Esophagus squamous epithelium (tissue), 5 donors: ENCODE data around the gene SP3. TPM values are rescaled to one million over a fixed set of nuclear protein-coding genes. Genes with fewer than 3 reads are reported as not detected.

Source experiments
- DNase-seq: peaks from one replicate; lab custom pipeline; 2025; lab: John Stamatoyannopoulos, UW
- H3K27ac ChIP-seq, 4 donors: fragments of 200-600 bp; sonication (generic); one replicate each; pipeline ENCODE4 v1.5.1; 2016 to 2019; ENCODE audit warnings: mild to moderate bottlenecking in 1 of 4
- H3K27me3 ChIP-seq, 4 donors: fragments of 200-600 bp; sonication (generic); 1 replicate in 3 of 4; 2 replicates in 1 of 4; pipeline versions ENCODE4 v1.5.1 to v1.6.0; 2017 to 2021; ENCODE audit warnings: antibody characterized with exemption in 1 of 4
- H3K36me3 ChIP-seq, 3 donors: fragments of 200-600 bp; sonication (generic); one replicate each; pipeline ENCODE4 v1.5.1; 2016 to 2019
- H3K4me1 ChIP-seq, 3 donors: fragments of 200-600 bp; sonication (generic); one replicate each; pipeline ENCODE4 v1.5.1; 2017 to 2019
- H3K4me3 ChIP-seq, 4 donors: fragments of 200-600 bp; sonication (generic); 1 replicate in 3 of 4; 2 replicates in 1 of 4; pipeline ENCODE4 v1.5.1; 2016 to 2019; ENCODE audit warnings: mild to moderate bottlenecking in 2 of 4, moderate library complexity in 1 of 4
- H3K9me3 ChIP-seq, 3 donors: fragments of 200-600 bp; sonication (generic); one replicate each; pipeline ENCODE4 v1.5.1; 2016 to 2019
- POLR2A ChIP-seq, 4 donors: fragments of 450-650 bp; IDR thresholded peaks; one replicate each; pipeline ENCODE4 v1.6.1; 2017; ENCODE audit warnings: antibody characterized with exemption in 4 of 4, mild to moderate bottlenecking in 4 of 4, moderate library complexity in 3 of 4
- WGBS, 2 donors: methylation state at CpG; one replicate each; pipeline ENCODE4 v1.1.5; 2018; 5-methylcytosine and 5-hydroxymethylcytosine counted together
- intact Hi-C: fragments of 100-400 bp; cut with DNase I; formaldehyde crosslinking; loops from one replicate; pipeline ENCODE4 v1.15.0; 2022
- total RNA-seq, 4 donors: library from RNA; depleted of rRNA; stranded (reverse); fragments of >200 nt; gene quantifications; one replicate each; pipeline ENCODE4 v1.1.0, GENCODE V29; 2016
- TF ChIP-seq, protein P1 (sequence below), 6 experiments: fragments of 450-650 bp in 4 of 6; fragments of 200-600 bp in 2 of 6; sonication (generic) in 2 of 6; IDR thresholded peaks; one replicate each; pipeline ENCODE4 v1.5.1; 2016 to 2019; ENCODE audit warnings: antibody characterized with exemption in 6 of 6, mild to moderate bottlenecking in 4 of 6, moderate library complexity in 4 of 6
- donor health status: DM: yes; HTN: yes; CAD: no.

Gene SP3
- total RNA-seq, 4 donors from 2014 or later, result 41.3 to 97.8 (median 67.6) TPM

DNA sequence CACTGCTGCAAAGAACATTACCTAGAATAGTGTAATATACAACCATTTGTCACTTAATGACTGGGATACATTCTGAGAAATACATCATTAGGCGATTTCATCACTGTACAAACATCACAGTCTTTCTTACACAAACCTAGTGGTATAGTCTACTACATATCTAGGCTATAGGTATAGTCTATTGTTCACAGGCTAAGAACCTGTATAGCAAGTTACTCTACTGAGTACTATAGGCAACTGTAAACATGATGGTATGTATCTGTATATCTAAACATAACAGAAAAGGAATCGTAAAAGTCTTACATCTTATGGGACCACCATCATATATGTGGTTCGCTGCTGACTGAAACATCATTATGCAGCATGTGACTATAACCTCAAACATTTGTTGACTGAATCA is 21.4 kb downstream of the SP3 start:
- H3K27ac ChIP-seq, result no peak overlapping the region
- 75 to 87% methylated on average over 3 of the region's 3 CpGs for WGBS, 2 donors
- TF ChIP-seq, protein P1, sequence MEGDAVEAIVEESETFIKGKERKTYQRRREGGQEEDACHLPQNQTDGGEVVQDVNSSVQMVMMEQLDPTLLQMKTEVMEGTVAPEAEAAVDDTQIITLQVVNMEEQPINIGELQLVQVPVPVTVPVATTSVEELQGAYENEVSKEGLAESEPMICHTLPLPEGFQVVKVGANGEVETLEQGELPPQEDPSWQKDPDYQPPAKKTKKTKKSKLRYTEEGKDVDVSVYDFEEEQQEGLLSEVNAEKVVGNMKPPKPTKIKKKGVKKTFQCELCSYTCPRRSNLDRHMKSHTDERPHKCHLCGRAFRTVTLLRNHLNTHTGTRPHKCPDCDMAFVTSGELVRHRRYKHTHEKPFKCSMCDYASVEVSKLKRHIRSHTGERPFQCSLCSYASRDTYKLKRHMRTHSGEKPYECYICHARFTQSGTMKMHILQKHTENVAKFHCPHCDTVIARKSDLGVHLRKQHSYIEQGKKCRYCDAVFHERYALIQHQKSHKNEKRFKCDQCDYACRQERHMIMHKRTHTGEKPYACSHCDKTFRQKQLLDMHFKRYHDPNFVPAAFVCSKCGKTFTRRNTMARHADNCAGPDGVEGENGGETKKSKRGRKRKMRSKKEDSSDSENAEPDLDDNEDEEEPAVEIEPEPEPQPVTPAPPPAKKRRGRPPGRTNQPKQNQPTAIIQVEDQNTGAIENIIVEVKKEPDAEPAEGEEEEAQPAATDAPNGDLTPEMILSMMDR (IDR thresholded peaks at IDR 0.05), result no peak
- TF ChIP-seq POLR2A (IDR thresholded peaks at IDR 0.05), result no peak
- intact Hi-C loops, result no loop called here
- no peaks in the 10 kb centered on the region for H3K36me3 ChIP-seq
- no peak for DNase-seq
- no peaks in the 10 kb centered on the region for H3K9me3 ChIP-seq
- peaks cover 11 to 97% (median 54%) of the 10 kb centered on the region in 3 donors for H3K4me1 ChIP-seq
- H3K27me3 ChIP-seq, result no peaks in the 10 kb centered on the region
- no peak overlapping the region for H3K4me3 ChIP-seq

DNA sequence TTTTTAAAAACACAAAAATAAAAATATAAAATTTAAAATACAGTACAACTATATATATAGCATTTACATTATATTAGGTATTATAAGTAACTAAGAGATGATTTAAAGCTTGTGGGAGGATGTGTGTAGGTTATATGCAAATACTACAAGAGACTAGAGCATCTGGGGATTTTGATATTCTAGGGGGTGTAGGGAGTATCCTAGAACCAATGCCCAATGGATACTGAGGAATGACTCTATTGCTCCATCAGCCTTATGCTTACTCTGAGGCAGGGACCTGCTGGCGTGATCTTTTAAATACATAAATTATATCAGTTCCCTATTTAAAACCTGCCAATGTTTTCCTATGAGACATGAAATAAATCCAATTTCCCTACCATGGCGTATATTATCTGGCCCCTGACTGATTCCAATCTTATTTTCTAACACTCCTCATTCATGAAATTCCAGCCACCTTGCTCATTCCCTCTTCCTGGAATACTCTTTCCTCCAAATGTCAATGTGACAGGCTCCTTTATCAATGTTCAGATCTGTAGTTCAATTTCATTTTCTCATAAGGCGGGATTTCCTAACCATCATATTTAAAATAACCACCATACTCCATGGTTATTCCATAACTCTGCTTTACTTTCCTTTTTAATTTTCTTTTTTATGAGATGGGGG is 22.2 kb downstream of the SP3 start:
- intact Hi-C loops, result no loop called here
- Histone ChIP-seq H3K4me1 (peaks cover 11 to 97% (median 60%) of the 10 kb centered on the region in 3 donors), H3K27ac (no peak overlapping the region), H3K4me3 (no peak overlapping the region), H3K9me3 (no peaks in the 10 kb centered on the region), H3K27me3 (no peaks in the 10 kb centered on the region), H3K36me3 (no peaks in the 10 kb centered on the region)
- DNase-seq, result no peak
- TF ChIP-seq, protein P1 (IDR thresholded peaks at IDR 0.05), result no peak
- TF ChIP-seq POLR2A (IDR thresholded peaks at IDR 0.05), result no peak
- 87 to 95% methylated on average over 3 of the region's 3 CpGs for WGBS, 2 donors

DNA sequence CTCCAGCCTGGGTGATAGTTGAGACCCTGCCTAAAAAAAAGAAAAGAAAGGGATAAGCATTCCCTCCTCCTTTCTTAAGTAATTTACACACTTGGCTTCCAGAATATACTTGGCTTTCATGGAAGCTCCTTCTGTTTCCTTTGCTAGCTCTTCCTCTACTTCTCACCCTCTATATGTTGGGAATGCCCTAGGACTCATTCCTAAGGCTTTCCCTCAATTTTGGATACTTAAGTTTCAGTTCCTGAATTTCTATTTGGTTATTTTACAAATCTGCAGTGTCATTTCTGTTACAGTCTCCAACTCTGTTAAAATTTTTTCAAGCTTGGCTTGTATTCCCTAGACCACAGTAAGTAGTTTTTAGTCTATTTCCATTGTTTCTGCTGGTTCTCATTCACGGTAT is 23.6 kb downstream of the SP3 start:
- H3K27ac ChIP-seq, result no peak overlapping the region
- peaks cover 11 to 97% (median 61%) of the 10 kb centered on the region in 3 donors for H3K4me1 ChIP-seq
- WGBS, 2 donors, result 79 to 88% methylated on average over 1 of the region's 1 CpG
- no peaks in the 10 kb centered on the region for H3K27me3 ChIP-seq
- TF ChIP-seq, protein P1 (IDR thresholded peaks at IDR 0.05), result no peak
- TF ChIP-seq POLR2A (IDR thresholded peaks at IDR 0.05), result no peak
- no peaks in the 10 kb centered on the region for H3K9me3 ChIP-seq
- no peak for DNase-seq
- intact Hi-C loops, result no loop called here
- H3K36me3 ChIP-seq, result no peaks in the 10 kb centered on the region
- H3K4me3 ChIP-seq, result no peak overlapping the region

DNA sequence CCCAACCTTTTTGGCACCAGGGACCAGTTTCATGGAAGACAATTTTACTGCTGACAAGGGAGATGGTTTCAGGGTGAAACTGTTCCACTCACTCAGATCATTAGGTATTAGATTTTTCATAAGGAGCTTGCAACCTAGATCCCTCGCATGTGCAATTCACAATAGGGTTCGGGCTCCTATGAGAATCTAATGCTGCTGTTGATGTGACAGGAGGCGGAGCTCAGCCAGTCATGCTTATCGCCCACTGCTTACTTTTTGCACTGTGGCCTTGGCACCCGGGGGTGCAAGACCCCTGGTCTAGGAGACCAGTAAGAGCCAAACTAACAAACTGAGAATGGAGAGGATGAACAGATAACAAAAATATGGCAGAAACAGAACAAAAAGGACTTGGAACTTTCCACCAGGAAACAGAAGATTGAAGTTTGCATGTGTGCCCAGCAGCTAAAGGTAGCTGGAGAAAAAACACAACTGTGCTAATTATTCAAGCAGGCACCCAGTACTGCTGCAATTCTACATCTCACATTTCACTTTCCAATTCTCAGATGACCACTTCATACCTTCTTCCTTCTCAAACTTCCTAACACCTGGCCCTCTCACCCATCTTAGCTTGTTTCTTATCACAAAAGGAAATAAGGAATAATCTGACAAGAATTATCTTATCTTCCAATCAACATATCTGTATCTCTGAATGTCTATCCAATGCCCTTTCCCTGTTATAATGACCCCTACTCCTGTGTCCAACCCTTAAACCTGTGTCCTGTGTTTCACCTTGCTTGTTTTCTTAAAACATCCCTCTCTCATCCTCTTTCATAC is 24.8 kb downstream of the SP3 start:
- TF ChIP-seq, protein P1 (IDR thresholded peaks at IDR 0.05), result no peak
- no peak for TF ChIP-seq POLR2A (IDR thresholded peaks at IDR 0.05)
- intact Hi-C loops, result no loop called here
- WGBS, 2 donors, result 66 to 100% methylated on average over 4 to 5 of the region's 5 CpGs

More for the DNA sequence above, 24.8 kb downstream of the SP3 start:
- no peak overlapping the region for H3K4me3 ChIP-seq
- H3K9me3 ChIP-seq, result no peaks in the 10 kb centered on the region
- DNase-seq, result no peak
- H3K27ac ChIP-seq, result peak overlapping the region in 2 of 4 donors; percentile 24 to 35
- H3K36me3 ChIP-seq, result no peaks in the 10 kb centered on the region
- H3K27me3 ChIP-seq, result no peaks in the 10 kb centered on the region
- H3K4me1 ChIP-seq, result peaks cover 11 to 97% (median 69%) of the 10 kb centered on the region in 3 donors
